HG03439 (cell line): Measurements from ENCODE around the gene PRR14.
"Not testable (repeated sequence)": the region's sequence is repeated elsewhere in the genome, so short reads cannot be mapped to it uniquely, and the experiment has no call there.

Experiments
- ATAC-seq: cut with Tn5 transposase; IDR thresholded peaks from one replicate; pipeline ENCODE4 v1.9.1; 2021; ENCODE audit warnings: mild to moderate bottlenecking, moderate library complexity; ENCODE audit not compliant: unreplicated experiment

Gene PRR14

GRCh38 chr16:30628628-30629540, 21.9 kb upstream of the PRR14 start:
- ATAC-seq, result no peak

DNA sequence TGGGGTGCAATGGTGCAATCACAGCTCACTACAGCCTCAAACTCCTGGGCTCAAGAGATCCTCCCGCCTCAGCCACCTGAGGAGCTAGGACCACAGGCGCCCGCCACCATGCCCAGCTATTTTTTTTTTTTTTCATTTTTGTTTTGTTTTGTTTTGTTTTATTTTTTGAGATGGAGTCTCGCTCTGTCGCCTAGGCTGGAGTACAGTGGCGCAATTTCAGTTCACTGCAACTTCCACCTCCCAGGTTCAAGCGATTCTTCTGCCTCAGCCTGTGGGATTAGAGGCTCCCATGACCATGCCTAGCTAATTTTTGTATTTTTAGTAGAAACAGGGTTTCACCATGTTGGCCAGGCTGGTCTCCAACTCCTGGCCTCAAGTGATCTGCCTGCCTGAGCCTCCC, 18.3 kb upstream of the PRR14 start:
- not testable (repeated sequence) for ATAC-seq

GRCh38 chr16:30633526-30633925, 17.2 kb upstream of the PRR14 start:
- ATAC-seq, result no peak

DNA sequence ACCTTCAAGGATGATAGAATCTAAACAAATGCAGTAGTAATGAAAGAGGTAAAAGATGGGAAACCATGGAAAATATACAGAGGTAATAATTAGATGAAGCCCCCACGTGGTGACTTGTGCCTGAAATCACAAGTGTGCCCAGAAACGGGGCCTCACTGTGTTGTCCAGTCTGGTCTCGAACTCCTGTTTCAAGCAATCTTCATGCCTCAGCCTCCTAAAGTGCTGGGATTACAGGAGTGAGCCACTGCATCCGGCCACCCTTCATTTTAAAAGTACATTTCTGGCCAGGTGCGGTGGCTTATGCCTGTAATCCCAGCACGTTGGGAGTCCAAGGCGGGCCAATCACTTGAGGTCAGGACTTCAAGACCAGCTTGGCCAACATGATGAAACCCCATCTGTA, 14.2 kb upstream of the PRR14 start:
- no peak for ATAC-seq

- not testable (repeated sequence) for ATAC-seq
These were observed 13.6 kb upstream of the PRR14 start for GRCh38 chr16:30637139-30637538.

GRCh38 chr16:30637944-30638343, 12.8 kb upstream of the PRR14 start:
- ATAC-seq, result no peak

- no peak for ATAC-seq
These were observed 9.3 kb upstream of the PRR14 start for GRCh38 chr16:30641378-30641982.

DNA sequence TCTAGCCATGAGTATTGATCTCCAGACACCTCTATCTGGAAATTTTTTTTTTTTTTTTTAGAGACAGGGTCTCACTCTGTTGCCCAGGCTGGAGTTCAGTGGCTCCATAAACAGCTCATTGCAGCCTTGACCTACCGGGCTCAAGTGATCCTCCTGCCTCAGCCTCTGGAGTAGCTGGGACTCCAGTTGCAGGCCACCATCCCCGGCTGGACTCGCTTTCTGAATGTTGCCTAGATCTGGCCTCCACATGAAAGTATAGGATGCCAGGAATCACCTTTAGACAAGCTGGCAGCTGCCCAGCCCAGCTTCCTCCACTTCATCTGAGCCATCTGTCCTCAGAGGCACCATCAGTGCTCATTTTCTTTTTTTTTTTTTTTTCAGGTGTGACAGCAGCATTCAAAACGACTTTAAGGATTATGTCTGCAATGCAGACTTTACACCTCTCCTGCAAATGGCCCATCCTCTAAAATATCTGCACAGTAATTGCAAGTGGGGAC, 6.4 kb upstream of the PRR14 start:
- no peak for ATAC-seq

GRCh38 chr16:30645727-30646126, 5.0 kb upstream of the PRR14 start:
- ATAC-seq, result no peak

DNA sequence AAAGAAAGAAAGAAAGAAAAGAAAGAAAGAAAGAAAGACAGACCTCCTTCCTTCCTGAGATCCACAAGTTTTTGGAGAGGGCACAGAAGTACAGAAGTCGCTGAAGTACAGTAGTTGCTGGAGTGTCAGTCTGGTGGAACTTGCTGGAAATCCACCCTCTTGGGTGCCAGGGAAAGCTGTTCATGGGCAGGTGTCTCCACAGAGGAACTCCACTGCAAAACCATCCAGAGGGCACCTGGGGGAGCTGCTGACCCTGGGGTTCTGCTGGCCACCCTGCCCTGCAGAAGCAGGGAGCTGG, 3.5 kb upstream of the PRR14 start:
- no peak for ATAC-seq

- no peak for ATAC-seq
These were observed 913 bp upstream of the PRR14 start for GRCh38 chr16:30649725-30650368.

DNA sequence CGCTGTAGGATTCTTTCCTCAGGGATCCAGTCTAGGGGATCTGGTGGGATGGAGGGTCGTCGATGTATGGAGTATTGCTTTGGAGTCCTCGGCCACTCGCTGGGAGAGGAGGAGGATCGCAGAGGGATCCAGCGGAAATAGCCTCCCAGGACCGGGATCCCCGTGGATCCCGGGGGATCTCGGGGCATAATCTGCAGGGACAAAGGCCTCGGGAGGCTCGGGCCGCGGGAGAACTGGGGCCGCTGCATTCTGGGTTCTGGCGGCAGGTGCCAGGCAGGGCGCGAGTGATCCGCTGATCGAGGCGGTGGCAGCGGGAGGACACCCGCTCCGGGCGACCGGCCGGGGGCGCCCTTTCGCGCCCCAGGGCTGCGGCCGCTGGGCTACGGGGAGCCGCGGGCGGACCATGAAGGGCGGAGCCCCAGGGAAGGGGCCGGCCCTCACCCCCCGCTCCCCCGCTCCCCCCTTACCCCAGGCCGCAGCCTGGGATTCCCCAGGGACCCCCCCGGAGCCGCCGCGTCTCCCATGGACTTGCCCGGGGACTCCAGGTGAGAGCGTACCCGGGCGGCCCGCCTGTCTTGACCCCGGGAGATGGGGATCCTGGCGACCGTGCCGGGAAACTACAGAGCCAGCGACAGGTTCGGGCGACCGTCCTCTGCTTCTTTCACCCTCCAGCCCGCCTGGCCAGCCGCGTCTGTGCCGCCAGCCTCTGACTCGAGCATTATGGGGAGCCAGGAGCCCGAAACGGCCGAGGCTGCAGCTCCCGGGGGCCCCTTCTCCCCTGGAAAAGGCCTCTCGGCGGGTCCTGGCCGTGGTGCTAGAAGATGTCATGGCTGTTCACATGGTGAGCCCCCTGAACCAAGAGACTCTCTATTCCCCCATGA, 604 bp downstream of the PRR14 start:
- ATAC-seq, result peak; percentile 52

DNA sequence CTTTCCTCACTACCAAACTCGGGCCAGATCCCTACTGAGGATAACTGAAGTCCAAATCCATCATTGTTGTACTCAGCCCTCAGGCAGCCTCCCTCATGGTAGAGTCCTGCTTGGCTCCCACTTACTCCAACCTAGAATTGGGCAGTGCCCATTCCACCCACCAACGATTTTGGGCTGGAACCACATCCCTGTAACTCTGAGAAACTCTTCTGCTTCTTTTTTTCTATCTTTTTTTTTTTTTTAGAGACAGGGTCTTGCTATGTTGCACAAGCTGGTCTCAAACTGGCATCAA, 1.2 kb downstream of the PRR14 start:
- no peak for ATAC-seq

GRCh38 chr16:30652718-30653117, 2.0 kb downstream of the PRR14 start:
- no peak for ATAC-seq

DNA sequence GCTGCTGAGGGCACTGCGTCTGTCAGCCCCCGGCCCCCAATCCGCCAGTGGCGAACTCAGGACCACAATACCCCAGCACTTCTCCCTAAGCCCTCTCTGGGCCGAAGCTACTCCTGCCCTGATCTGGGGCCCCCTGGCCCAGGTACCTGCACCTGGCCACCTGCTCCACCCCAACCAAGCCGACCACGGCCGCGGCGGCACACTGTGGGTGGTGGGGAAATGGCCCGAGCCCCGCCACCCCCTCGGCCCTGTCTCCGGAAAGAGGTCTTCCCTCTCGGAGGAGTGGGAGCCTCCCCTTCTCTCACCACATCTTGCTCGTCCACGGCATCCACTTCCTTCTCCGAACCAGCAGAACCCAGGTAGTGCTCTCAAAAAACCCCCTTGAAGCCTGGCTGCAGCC, 4.1 kb downstream of the PRR14 start:
- ATAC-seq, result no peak

GRCh38 chr16:30655815-30656347, 5.1 kb downstream of the PRR14 start:
- ATAC-seq, result no peak

- no peak for ATAC-seq
These were observed 5.6 kb downstream of the PRR14 start for GRCh38 chr16:30656388-30656787.

- no peak for ATAC-seq
These were observed 6.5 kb downstream of the PRR14 start for GRCh38 chr16:30656974-30657865.

- peak; percentile 71 for ATAC-seq
These were observed 7.3 kb downstream of the PRR14 start, which contains the start of gene FBRS for GRCh38 chr16:30657866-30658730. Gene FBRS (plus strand): TSS chr16:30658431. CDS start chr16:30659519, 1,088 bp downstream.
